ENCODE results near the gene FTCD.

FTCD gene

GRCh38 chr21:46100020-46100419 is 55.4 kb downstream of the FTCD start:
- no peak for TF ChIP-seq CTCF (IDR thresholded peaks at IDR 0.05; ENCODE audit: low read depth, low read length)
- H3K4me3 ChIP-seq (ENCODE audit: low read depth, low read length), result peak overlapping the region; percentile 88

- peak overlapping the region; percentile 88 for H3K4me3 ChIP-seq (ENCODE audit: low read depth, low read length)
- no peak for TF ChIP-seq CTCF (IDR thresholded peaks at IDR 0.05; ENCODE audit: low read depth, low read length)
Observed at GRCh38 chr21:46099476-46099875, 55.9 kb downstream of the FTCD start.

- H3K4me3 ChIP-seq (ENCODE audit: low read depth, low read length), result peak overlapping the region; percentile 88
- no peak for TF ChIP-seq CTCF (IDR thresholded peaks at IDR 0.05; ENCODE audit: low read depth, low read length)
Observed at GRCh38 chr21:46098303-46099141, 56.9 kb downstream of the FTCD start.

GRCh38 chr21:46097336-46098293 is 57.8 kb downstream of the FTCD start, which contains the start of gene COL6A2:
Gene COL6A2 (plus strand): TSS chr21:46098112.
- peak within 1 kb of the TSS; percentile 88 for H3K4me3 ChIP-seq (ENCODE audit: low read depth, low read length)
- TF ChIP-seq CTCF (IDR thresholded peaks at IDR 0.05; ENCODE audit: low read depth, low read length), result no peak

DNA sequence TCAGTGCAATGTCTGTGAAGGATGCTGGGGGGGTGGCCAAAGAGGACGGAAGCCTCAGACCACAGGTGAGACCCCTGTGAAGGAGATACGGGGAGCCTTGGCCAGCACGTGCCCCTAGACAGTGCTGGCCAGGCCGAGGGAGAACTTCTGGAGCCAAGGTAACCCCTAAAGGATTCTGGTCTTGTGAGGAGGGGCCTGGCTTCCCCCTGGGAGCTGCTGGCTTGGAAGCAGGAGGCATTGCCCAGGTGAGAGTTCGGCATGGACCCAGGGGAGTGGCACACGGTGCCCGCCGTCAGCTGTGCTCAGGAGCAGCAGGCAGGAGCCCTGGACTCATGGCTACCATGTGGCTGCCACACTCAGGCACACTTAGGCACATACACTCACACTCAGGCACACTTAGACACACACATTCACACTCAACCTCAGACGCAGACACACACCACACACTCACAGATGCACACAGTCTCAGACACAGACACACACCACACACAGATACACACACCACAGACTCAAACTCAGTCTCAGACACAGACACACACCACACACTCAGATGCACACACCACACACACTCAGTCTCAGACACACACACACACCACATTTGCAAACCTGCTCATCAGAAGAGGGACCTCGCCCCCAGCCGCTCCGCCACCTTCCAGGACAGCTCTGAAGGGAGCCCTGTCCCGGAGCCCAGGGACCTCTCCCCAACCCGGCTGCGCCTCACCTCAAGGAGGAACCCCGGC is 58.6 kb downstream of the FTCD start:
- TF ChIP-seq CTCF (IDR thresholded peaks at IDR 0.05; ENCODE audit: low read depth, low read length), result no peak
- peak overlapping the region; percentile 88 for H3K4me3 ChIP-seq (ENCODE audit: low read depth, low read length)

- no peak for TF ChIP-seq CTCF (IDR thresholded peaks at IDR 0.05; ENCODE audit: low read depth, low read length)
- H3K4me3 ChIP-seq (ENCODE audit: low read depth, low read length), result no peak overlapping the region
Observed at GRCh38 chr21:46095814-46096595, 59.4 kb downstream of the FTCD start.

Measured in WI38 (cell line).